Measurements from ENCODE around the gene CCDC12.
A peak's percentile ranks its signal among the peaks of the same experiment; 100 is the strongest.
"Not testable (repeated sequence)": the region's sequence is repeated elsewhere in the genome, so short reads cannot be mapped to it uniquely, and the experiment has no call there.

Gene CCDC12

GRCh38 chr3:46978985-46979944 lies 2.7 kb upstream of the CCDC12 start, which contains the start of gene NBEAL2:
TSS of gene NBEAL2 (plus strand) at chr3:46979666. CDS start at chr3:46979862, 196 bp downstream.
- peak; percentile 97 for DNase-seq

- DNase-seq, result no peak
Observed at GRCh38 chr3:46978381-46978780, 1.8 kb upstream of the CCDC12 start.

GRCh38 chr3:46977811-46978195 lies 1.3 kb upstream of the CCDC12 start:
- no peak for DNase-seq

DNA sequence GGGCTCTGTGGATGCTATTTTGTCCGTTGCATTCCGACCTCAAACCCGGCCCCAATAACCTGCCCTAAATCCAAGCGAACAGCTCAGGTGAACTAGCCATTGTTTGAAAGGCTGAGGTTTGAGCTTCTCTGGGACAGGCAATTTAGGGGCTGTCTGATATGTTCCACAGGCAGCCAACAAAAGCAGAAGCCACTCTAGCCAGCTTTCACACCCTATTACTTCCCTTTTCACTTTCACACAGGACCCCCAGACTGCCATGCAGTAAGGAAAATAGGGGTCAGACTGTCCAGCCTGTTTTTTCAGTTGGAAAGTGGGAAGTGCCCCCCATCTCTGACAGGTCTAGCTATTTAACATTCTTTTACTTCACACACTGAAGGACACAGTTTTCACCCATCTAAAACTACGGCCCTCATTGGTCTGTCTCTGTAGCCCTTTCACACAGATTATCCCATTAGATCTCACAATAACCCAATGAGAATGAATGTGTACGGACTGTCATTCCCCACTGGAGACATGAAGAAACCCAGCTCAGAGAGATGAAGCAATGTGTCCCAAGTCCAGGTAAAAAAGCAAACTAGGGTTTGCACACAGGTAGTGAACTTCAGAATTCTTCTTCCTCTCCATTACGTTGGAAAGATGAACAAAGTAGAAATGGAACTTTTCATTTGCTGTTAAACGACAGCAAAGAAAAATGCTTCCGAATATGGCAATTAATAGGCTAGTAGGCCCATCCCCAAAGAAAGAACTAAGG lies 1.9 kb downstream of the CCDC12 start:
- DNase-seq, result no peak

DNA sequence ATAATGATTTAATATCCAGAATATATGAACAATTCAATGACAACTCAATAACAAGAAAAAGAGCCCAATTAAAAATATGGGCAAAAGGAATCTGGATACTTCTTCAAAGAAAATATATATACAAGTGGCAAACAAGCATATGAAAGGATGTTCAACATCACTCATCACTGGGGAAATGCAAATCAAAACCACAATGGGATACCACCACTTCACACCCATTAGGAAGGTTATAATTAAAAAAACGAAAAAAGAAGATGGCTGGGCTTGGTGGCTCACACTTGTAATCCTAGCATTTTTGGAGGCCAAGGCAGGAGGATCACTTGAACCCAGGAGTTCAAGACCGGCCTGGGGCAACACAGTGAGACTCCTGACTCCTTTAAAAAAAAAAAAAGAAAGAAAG lies 4.1 kb downstream of the CCDC12 start:
- DNase-seq, result peak in 1 of 2 donors; percentile 35

DNA sequence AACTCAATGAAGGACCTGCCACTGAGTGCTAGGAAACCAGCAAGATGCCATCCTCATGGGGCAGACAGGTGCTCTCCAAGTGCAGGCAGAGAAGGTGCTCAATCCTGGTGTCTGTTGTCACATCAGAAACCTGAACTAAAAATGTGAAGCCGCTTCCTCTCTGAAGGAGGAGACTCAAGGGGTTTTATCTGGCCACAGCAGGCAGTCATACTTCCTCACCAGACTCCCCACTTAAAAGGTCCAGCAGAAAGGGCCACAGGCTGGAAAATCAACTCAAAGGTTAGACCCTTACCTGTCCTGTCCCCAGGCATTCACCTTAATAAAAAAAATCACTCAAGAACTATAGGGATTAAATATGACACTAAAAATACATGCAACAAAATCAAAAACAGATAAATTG lies 4.8 kb downstream of the CCDC12 start:
- DNase-seq, result no peak

GRCh38 chr3:46971151-46971550 lies 5.4 kb downstream of the CCDC12 start:
- DNase-seq, result no peak

DNA sequence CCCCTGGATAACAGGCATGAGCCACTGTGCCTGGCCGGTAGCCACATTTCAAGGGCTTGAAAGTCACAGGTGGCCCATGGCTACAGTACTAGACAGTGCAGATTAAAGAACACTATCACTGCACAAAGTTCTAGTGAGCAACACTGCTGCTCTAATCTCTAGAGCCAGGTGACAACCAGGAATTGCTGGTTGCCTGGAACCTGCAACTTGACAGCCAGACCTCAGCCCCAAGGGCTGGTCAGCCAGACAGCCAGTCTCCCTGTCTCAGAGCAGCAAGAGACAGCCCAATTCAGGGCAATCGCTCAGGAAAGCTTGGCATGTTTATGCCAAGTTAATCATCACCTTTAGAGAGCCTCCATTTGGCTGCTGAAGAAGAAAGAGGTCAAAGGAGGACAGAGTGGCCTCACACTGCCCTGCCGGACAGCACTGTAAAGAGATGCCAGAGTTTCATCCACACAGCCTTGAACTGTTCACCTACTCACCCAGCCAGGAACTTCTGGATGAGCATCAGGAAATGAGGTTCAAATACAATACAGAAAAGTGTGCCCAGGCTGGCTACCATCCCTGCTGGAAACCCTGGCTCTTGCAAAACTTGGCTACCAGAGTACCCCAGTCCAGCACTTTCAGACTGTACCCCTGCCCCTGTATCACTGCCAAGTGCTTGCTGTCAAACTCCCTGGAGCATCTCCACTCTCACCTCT lies 6.0 kb downstream of the CCDC12 start:
- no peak for DNase-seq

DNA sequence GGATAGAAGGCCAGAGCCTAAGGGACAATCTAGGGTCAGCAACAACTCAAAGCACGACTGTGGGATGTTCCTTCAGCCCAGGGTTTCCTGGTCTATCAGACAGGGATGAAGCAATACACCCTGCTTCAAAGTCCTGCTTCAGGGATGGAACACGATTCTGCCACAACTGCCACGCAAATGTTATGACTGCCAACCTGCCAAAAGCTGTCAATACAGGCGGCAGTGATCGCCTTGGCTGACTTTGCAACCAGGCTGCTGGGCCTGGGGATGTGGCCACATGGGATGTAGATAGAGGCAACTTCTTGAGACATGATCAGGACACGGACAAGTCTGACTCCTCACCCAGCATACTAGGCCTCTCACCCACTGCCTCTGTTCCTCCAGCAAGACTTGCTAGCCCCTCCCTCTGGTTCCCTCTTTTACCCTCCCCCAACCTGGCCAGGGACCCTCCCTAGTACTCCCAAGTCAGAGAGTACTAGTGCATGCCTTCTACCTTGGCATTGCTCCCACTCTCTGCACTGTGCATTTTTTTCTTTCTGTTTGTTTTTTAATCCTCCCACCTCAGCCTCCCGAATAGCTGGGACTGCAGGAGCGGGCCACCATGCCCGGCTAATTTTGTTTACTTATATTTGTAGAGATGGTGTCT lies 7.6 kb downstream of the CCDC12 start:
- no peak for DNase-seq

- no peak for DNase-seq
Observed at GRCh38 chr3:46966811-46967210, 9.7 kb downstream of the CCDC12 start.

DNA sequence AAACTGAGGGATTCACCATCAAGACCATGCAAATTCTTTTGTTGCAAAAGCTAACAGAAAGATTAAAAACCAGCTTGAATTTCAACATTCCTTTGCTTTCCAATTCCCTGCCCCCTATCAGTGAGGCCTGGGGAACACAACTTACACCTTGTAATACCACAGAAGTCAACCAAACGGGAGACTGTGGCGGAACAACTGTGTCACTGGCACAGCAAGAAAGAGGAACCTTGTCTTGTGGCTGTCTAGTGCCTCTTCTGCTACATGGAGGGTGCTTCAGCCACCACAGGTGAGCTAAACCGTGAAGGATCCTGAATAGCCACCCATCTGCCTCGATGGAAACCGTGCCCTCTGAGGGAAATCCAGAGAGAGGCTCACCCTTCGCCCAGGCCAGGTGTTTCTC lies 11.4 kb downstream of the CCDC12 start:
- DNase-seq, result peak in 1 of 2 donors; percentile 58

- DNase-seq, result not testable (repeated sequence)
Observed at GRCh38 chr3:46964038-46964590, 12.4 kb downstream of the CCDC12 start.

DNA sequence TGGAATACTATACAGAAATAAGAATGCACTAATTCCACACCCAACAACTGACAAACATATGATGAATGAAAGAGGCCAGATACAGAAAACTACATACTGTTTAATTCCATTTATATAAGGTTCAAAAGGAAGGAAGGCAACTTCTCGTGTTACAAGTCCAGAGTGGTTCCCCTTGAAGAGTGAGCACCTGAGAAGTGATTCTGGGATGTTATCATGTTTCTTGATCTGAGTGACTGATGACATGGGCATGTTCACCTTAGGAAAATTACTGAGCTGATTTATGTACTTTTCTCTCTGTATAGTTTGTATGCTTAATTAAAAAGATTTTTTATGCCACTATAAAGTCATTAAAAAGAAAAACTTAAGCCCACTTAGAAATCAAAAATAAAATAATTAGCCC lies 13.6 kb downstream of the CCDC12 start:
- DNase-seq, result no peak

DNA sequence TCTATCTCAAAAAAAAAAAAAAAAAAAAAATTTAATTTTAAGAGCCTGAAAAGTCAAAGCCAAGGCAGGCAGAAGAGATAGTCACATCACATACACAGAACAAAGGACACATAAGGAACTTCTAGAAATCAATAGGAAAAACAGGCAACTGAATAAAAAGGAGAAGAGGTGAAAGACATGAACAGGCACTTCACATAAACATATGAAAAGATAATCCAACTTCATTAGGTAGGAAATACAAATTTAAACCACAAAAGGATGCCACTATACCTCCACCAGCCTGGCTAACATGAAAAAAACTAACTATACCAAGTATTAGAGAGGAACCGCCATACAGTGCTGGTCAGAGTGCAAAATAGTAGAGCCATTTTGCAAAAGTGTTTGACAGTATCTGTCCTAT lies 14.1 kb downstream of the CCDC12 start:
- DNase-seq, result no peak

GRCh38 chr3:46960835-46961234 lies 15.7 kb downstream of the CCDC12 start:
- DNase-seq, result no peak

DNA sequence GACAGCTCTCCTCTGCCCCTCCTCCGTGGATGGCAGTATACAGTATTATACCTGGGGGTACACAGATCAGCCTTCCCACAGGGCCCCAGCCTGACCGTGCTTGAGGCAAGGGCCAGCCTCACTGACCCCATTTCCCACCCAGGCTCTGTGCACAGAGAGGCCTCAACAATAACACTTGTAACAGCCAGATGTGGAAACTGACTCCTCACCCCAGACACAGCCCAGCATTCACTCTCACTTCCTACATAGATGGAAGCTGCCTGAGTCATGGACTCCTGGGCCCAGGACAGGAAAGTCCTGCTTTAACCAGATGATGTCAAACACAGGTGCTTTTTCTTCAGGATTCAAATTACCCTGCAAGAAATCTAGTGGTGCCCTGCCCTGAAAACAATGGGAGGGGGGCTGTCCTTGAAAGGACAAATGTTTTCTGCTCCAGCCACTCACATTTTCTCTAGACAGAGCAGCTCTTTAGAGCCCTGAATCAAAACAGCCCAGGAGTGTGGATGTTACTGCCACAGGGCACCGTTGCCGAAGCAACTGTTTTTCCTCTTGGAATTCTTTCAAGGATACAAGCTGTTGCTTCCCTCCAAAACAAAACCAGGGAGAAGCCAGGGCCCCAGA lies 16.4 kb downstream of the CCDC12 start:
- no peak for DNase-seq

DNA sequence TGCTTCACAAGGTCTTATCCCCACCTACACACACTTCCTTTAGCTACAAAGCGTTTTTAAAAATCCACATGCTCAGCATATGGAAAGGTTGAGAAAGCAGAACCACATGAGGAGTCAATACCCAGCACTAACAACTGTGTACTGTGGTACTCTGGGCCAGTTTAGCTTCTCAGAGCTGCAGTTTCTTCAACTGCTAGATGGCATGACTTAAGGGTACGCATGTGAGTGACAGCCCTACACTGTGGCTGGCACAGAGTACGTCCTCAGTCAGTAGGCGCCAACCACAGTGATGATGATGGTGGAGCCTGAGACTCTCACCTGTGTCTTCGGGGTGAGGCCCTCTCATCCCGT lies 17.4 kb downstream of the CCDC12 start:
- DNase-seq, result peak; percentile 35 to 39

DNA sequence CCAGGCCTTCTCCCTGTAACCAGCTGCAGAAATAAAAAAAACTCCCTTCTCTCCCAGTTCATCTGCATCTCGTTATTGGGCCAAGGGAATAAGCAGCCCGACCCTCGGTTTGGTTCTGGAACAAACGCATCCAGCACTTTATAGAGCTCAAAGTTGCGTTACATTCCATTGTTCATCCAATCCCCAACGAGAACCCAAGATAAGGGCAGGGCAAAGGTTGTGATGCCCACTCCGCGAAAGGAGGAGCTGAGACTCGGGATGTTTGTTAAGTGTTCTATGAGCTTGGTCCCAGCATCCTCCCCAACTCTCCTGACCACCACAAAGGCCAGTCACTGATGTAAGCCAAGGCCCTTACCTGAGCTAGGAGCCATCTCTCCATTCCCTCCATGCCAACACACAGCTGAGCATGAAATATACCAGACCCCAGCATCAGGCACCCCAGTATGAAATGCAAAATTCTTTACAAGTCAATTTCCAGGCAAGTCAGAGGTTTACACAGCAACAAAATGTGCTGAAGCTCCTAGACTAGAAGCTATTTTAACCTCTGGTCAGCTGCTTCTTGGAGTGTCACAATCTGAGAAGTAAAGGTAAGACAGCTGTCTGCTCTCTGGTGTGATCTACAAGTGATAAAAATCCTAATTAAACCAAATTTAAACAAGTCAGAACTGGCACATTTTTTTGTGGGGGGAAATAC lies 17.9 kb downstream of the CCDC12 start:
- DNase-seq, result no peak

GRCh38 chr3:46957092-46957820 lies 19.3 kb downstream of the CCDC12 start:
- DNase-seq, result no peak

DNA sequence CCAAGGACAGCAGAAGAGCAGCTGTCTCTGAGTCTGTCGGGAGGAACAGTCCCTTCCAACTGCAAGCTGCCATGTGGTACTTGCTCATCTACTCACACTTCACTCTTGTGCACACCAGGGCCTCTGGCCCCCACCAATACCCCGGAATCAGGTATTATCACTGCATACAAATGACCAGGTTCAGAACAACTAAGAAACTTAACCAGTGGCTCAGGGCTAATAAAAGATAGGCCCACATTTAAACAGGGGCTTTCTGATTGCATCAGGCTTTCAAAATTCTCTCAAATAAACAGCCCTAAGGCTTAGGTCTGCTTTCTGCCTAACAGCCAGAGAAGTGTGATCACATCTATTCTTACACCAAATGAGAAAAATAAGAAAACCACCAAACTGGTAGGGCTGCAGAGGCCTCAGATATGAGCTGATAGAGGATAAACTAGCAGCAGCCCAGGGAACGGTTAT lies 20.7 kb downstream of the CCDC12 start:
- peak in 1 of 2 donors; percentile 37 for DNase-seq

- no peak for DNase-seq
Observed at GRCh38 chr3:46955157-46955556, 21.4 kb downstream of the CCDC12 start.
